Skeletal muscle satellite cell (primary cell): Measurements from ENCODE around the gene LCA5.

ENCODE experiments used
- H3K27me3 ChIP-seq: 2 replicates; pipeline ENCODE4 v1.7.0; 2013; ENCODE audit warnings: low read length; ENCODE audit not compliant: control insufficient read depth, insufficient read depth
- H3K36me3 ChIP-seq: 2 replicates; pipeline ENCODE4 v1.7.0; 2013; ENCODE audit warnings: mild to moderate bottlenecking, control low read depth, low read length; ENCODE audit not compliant: insufficient read depth
- H3K4me1 ChIP-seq: 2 replicates; pipeline ENCODE4 v1.7.0; 2013; ENCODE audit warnings: low read length; ENCODE audit not compliant: control insufficient read depth, insufficient read depth
- H3K4me2 ChIP-seq: 2 replicates; pipeline ENCODE4 v1.7.0; 2013; ENCODE audit warnings: mild to moderate bottlenecking, low read length
- H3K4me3 ChIP-seq: 2 replicates; pipeline ENCODE4 v1.7.0; 2013; ENCODE audit warnings: low read length
- H3K9ac ChIP-seq: 2 replicates; pipeline ENCODE4 v1.7.0; 2013; ENCODE audit warnings: mild to moderate bottlenecking, low read depth, low read length, moderate library complexity
- H3K9me3 ChIP-seq: replicated peaks from 2 replicates; pipeline ENCODE4 v1.7.0; 2013; ENCODE audit warnings: mild to moderate bottlenecking, control low read depth, low read length

LCA5 gene

GRCh38 chr6:79504372-79504771, 32.9 kb downstream of the LCA5 start:
- Histone ChIP-seq H3K9me3 (no peaks in the 10 kb centered on the region), H3K27me3 (no peaks in the 10 kb centered on the region)

GRCh38 chr6:79498842-79499241, 38.4 kb downstream of the LCA5 start:
- no peaks in the 10 kb centered on the region for H3K27me3 ChIP-seq
- no peak overlapping the region for H3K4me3 ChIP-seq
- H3K9ac ChIP-seq, result no peak overlapping the region
- H3K36me3 ChIP-seq, result no peaks in the 10 kb centered on the region
- no peak overlapping the region for H3K4me2 ChIP-seq
- H3K9me3 ChIP-seq, result no peaks in the 10 kb centered on the region
- no peaks in the 10 kb centered on the region for H3K4me1 ChIP-seq

More at GRCh38 chr6:79504372-79504771, 32.9 kb downstream of the LCA5 start:
- H3K36me3 ChIP-seq, result no peaks in the 10 kb centered on the region
- no peak overlapping the region for H3K4me2 ChIP-seq
- peaks cover 11% of the 10 kb centered on the region for H3K4me1 ChIP-seq
- H3K4me3 ChIP-seq, result no peak overlapping the region
- no peak overlapping the region for H3K9ac ChIP-seq

- Histone ChIP-seq H3K36me3 (no peaks in the 10 kb centered on the region), H3K4me3 (no peak overlapping the region), H3K27me3 (no peaks in the 10 kb centered on the region), H3K4me2 (no peak overlapping the region), H3K4me1 (no peaks in the 10 kb centered on the region), H3K9ac (no peak overlapping the region), H3K9me3 (no peaks in the 10 kb centered on the region)
These were observed 42.0 kb downstream of the LCA5 start for GRCh38 chr6:79495246-79495645.

GRCh38 chr6:79494841-79495240, 42.4 kb downstream of the LCA5 start:
- H3K4me1 ChIP-seq, result no peaks in the 10 kb centered on the region

GRCh38 chr6:79470728-79471127, 66.5 kb downstream of the LCA5 start:
- Histone ChIP-seq H3K4me3 (no peak overlapping the region), H3K36me3 (no peaks in the 10 kb centered on the region), H3K9ac (no peak overlapping the region), H3K27me3 (no peaks in the 10 kb centered on the region), H3K9me3 (no peaks in the 10 kb centered on the region), H3K4me1 (peaks cover 10% of the 10 kb centered on the region), H3K4me2 (no peak overlapping the region)

More at GRCh38 chr6:79494841-79495240, 42.4 kb downstream of the LCA5 start:
- Histone ChIP-seq H3K27me3 (no peaks in the 10 kb centered on the region), H3K4me3 (no peak overlapping the region), H3K4me2 (no peak overlapping the region), H3K9ac (no peak overlapping the region), H3K36me3 (no peaks in the 10 kb centered on the region), H3K9me3 (no peaks in the 10 kb centered on the region)

- Histone ChIP-seq H3K4me3 (no peak overlapping the region), H3K4me2 (no peak overlapping the region), H3K36me3 (no peaks in the 10 kb centered on the region), H3K9me3 (no peaks in the 10 kb centered on the region), H3K9ac (no peak overlapping the region), H3K27me3 (no peaks in the 10 kb centered on the region), H3K4me1 (peaks cover 10% of the 10 kb centered on the region)
These were observed 67.6 kb downstream of the LCA5 start for GRCh38 chr6:79469376-79470246.

GRCh38 chr6:79468587-79468986, 68.6 kb downstream of the LCA5 start:
- peaks cover 10% of the 10 kb centered on the region for H3K4me1 ChIP-seq
- H3K9ac ChIP-seq, result no peak overlapping the region
- H3K4me3 ChIP-seq, result no peak overlapping the region
- H3K4me2 ChIP-seq, result no peak overlapping the region
- H3K27me3 ChIP-seq, result no peaks in the 10 kb centered on the region
- H3K36me3 ChIP-seq, result no peaks in the 10 kb centered on the region
- H3K9me3 ChIP-seq, result no peaks in the 10 kb centered on the region

GRCh38 chr6:79468116-79468515, 69.1 kb downstream of the LCA5 start:
- no peak overlapping the region for H3K4me2 ChIP-seq
- H3K4me1 ChIP-seq, result peaks cover 10% of the 10 kb centered on the region
- H3K27me3 ChIP-seq, result no peaks in the 10 kb centered on the region
- no peak overlapping the region for H3K4me3 ChIP-seq
- no peak overlapping the region for H3K9ac ChIP-seq
- H3K9me3 ChIP-seq, result no peaks in the 10 kb centered on the region
- H3K36me3 ChIP-seq, result no peaks in the 10 kb centered on the region

GRCh38 chr6:79467716-79468115, 69.5 kb downstream of the LCA5 start:
- no peak overlapping the region for H3K9ac ChIP-seq

GRCh38 chr6:79466207-79466834, 70.9 kb downstream of the LCA5 start:
- Histone ChIP-seq H3K9me3 (no peaks in the 10 kb centered on the region), H3K9ac (no peak overlapping the region), H3K36me3 (no peaks in the 10 kb centered on the region), H3K4me3 (no peak overlapping the region), H3K4me2 (no peak overlapping the region), H3K27me3 (no peaks in the 10 kb centered on the region), H3K4me1 (peaks cover 10% of the 10 kb centered on the region)

More at GRCh38 chr6:79467716-79468115, 69.5 kb downstream of the LCA5 start:
- Histone ChIP-seq H3K4me2 (no peak overlapping the region), H3K9me3 (no peaks in the 10 kb centered on the region), H3K4me1 (peaks cover 10% of the 10 kb centered on the region), H3K27me3 (no peaks in the 10 kb centered on the region), H3K4me3 (no peak overlapping the region), H3K36me3 (no peaks in the 10 kb centered on the region)

GRCh38 chr6:79465381-79465780, 71.8 kb downstream of the LCA5 start:
- Histone ChIP-seq H3K4me2 (no peak overlapping the region), H3K36me3 (no peaks in the 10 kb centered on the region), H3K9ac (no peak overlapping the region), H3K27me3 (no peaks in the 10 kb centered on the region), H3K9me3 (no peaks in the 10 kb centered on the region), H3K4me3 (no peak overlapping the region), H3K4me1 (peaks cover 10% of the 10 kb centered on the region)
